ENCODE data around the gene NFIX. TPM values are rescaled to one million over a fixed set of nuclear protein-coding genes. Genes with fewer than 3 reads are reported as not detected.

The NFIX gene
- total and polyA plus RNA-seq, 2 of the 13 experiments (the other 11 are each of a cell fraction or from before 2014, with no cell fraction given) = 3.4 to 5.4 TPM

DNA sequence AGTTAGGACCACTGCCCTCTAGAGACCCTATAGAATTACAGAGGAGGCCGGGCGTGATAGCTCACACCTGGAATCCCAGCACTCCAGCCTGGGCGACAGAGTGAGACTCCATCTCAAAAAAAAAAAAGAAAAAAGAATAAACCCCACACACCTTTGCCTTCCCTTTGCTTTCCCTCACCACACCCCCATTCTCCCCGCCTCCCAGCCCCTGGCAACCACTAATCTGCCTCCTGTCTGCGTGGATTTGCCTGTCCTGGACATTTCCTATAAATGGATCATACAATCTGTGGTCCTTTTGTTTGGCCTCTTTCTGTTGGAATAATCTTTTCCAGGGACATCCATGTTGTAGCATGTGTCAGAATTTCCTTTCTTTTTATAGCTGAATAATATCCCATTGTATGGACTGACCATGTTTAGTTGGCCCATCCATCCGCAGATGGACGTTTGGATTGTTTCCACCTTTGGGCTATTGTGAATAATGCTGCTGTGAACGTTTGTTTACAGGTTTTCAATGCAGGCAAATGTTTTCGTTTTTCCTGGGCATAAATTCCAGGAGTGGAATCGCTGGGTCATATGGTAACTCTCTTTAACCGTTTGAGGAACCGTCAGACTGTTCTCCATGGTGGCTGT, 138.1 kb downstream of the NFIX start:
- Histone ChIP-seq H3K4me1 (ENCODE audit: insufficient read depth, low read length) (peaks cover 27% of the 10 kb centered on the region), H3K79me2 (ENCODE audit: insufficient read depth, low read length) (peaks cover 46% of the 10 kb centered on the region), H3K4me3 (replicated peaks in 1 of 3; ENCODE audit: insufficient read depth in 1 of 3, low read depth in 2 of 3, low read length in 3 of 3) (no peak overlapping the region), H3K9me3 (ENCODE audit: low read length) (no peaks in the 10 kb centered on the region), H3K9ac (ENCODE audit: insufficient read depth, low read depth, low read length) (no peak overlapping the region), H3K36me3 (replicated peaks in 1 of 2; ENCODE audit: control insufficient read depth in 1 of 2, insufficient read depth in 2 of 2, low read length in 2 of 2) (peaks cover 23 to 61% of the 10 kb centered on the region in 2 experiments; a peak in 4 of 5 replicates), H3K27me3 (ENCODE audit: control insufficient read depth in 1 of 2, insufficient read depth in 2 of 2, low read length in 2 of 2) (no peaks in the 10 kb centered on the region), H2AFZ (ENCODE audit: low read length) (no peak overlapping the region), H3K4me2 (ENCODE audit: low read depth, low read length) (no peak overlapping the region), H4K20me1 (ENCODE audit: insufficient read depth, low read length) (peaks cover 4% of the 10 kb centered on the region), H3K27ac (ENCODE audit: extremely low read length, insufficient read depth, low read length) (no peak overlapping the region)
- POLR2A ChIA-PET = interaction anchor here (1.6 kb wide), 1 partner anchor 16 kb away, joined by 6 read pairs; the partner anchor contains the start of gene NACC1
- WGBS (ENCODE audit: low lambda C conversion rate) = 91% methylated on average over 12 of the region's 12 CpGs
- TF ChIP-seq AHR (CRISPR knock-in tag; IDR thresholded peaks at IDR 0.05) = no peak
- no peak for ATAC-seq
- in situ Hi-C loops (cut with HindIII; ENCODE audit: extremely low pct_ligation_motif_present, low pct_unique_long_range_greater_than_20kb) = no loop called here
- DNase-seq (ENCODE audit: low spot score) = no peak
- no peak for FAIRE-seq
- intact Hi-C loops (cut with micrococcal nuclease; ENCODE audit: unreplicated experiment) = no loop called here
- BruUV-seq (replicated peaks) = no TSS peak
- CTCF ChIA-PET (ENCODE audit: low intra/inter-chr PET ratio, low total read pairs) = no interaction called here

DNA sequence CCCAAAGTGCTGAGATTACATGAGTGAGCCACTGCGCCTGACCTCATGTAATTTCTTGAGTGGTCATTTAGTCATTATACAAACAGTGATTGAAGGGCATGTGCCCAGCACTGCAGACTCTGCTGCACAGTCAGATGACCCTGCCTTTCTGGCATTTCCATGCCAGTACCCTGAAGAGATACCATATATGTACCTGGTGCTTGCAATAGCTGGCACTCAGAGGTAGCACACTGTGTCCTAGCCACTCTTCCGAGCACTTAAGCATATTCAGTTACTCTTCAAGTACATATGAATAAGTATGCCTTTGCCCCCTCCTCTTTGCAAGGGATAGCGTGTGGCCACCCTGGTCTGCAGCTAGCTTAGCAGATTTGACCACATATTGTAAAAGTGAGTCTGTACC, 139.4 kb downstream of the NFIX start:
- Histone ChIP-seq H3K4me3 (replicated peaks in 1 of 3; ENCODE audit: insufficient read depth in 1 of 3, low read depth in 2 of 3, low read length in 3 of 3) (no peak overlapping the region), H3K4me2 (ENCODE audit: low read depth, low read length) (no peak overlapping the region), H2AFZ (ENCODE audit: low read length) (no peak overlapping the region), H3K36me3 (replicated peaks in 1 of 2; ENCODE audit: control insufficient read depth in 1 of 2, insufficient read depth in 2 of 2, low read length in 2 of 2) (peaks cover 26 to 62% of the 10 kb centered on the region in 2 experiments; a peak in 4 of 5 replicates), H3K9me3 (ENCODE audit: low read length) (no peaks in the 10 kb centered on the region), H3K9ac (ENCODE audit: insufficient read depth, low read depth, low read length) (no peak overlapping the region), H3K4me1 (ENCODE audit: insufficient read depth, low read length) (peaks cover 14% of the 10 kb centered on the region), H3K27me3 (ENCODE audit: control insufficient read depth in 1 of 2, insufficient read depth in 2 of 2, low read length in 2 of 2) (no peaks in the 10 kb centered on the region), H3K27ac (ENCODE audit: extremely low read length, insufficient read depth, low read length) (no peak overlapping the region), H3K79me2 (ENCODE audit: insufficient read depth, low read length) (peaks cover 36% of the 10 kb centered on the region), H4K20me1 (ENCODE audit: insufficient read depth, low read length) (peaks cover under 1% of the 10 kb centered on the region)
- no peak for FAIRE-seq
- BruUV-seq (replicated peaks) = no TSS peak
- intact Hi-C loops (cut with micrococcal nuclease; ENCODE audit: unreplicated experiment) (no loop called here), in situ Hi-C loops (cut with HindIII; ENCODE audit: extremely low pct_ligation_motif_present, low pct_unique_long_range_greater_than_20kb) (no loop called here)
- ATAC-seq = no peak
- WGBS (ENCODE audit: low lambda C conversion rate) = 100% methylated on average over 3 of the region's 3 CpGs
- POLR2A ChIA-PET = no interaction called here
- no peak for DNase-seq (ENCODE audit: low spot score)
- CTCF ChIA-PET (ENCODE audit: low intra/inter-chr PET ratio, low total read pairs) = no interaction called here
- TF ChIP-seq RXRB (CRISPR knock-in tag; IDR thresholded peaks at IDR 0.05; ENCODE audit: borderline replicate concordance) = no peak
- no peak for TF ChIP-seq IRF2 (CRISPR knock-in tag; IDR thresholded peaks at IDR 0.05)
- TF ChIP-seq NFE2 (CRISPR knock-in tag; IDR thresholded peaks at IDR 0.05) = no peak
- TF ChIP-seq, protein P1, sequence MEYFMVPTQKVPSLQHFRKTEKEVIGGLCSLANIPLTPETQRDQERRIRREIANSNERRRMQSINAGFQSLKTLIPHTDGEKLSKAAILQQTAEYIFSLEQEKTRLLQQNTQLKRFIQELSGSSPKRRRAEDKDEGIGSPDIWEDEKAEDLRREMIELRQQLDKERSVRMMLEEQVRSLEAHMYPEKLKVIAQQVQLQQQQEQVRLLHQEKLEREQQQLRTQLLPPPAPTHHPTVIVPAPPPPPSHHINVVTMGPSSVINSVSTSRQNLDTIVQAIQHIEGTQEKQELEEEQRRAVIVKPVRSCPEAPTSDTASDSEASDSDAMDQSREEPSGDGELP (IDR thresholded peaks at IDR 0.05; ENCODE audit: borderline replicate concordance, low read depth) = no peak
- TF ChIP-seq, protein P2, sequence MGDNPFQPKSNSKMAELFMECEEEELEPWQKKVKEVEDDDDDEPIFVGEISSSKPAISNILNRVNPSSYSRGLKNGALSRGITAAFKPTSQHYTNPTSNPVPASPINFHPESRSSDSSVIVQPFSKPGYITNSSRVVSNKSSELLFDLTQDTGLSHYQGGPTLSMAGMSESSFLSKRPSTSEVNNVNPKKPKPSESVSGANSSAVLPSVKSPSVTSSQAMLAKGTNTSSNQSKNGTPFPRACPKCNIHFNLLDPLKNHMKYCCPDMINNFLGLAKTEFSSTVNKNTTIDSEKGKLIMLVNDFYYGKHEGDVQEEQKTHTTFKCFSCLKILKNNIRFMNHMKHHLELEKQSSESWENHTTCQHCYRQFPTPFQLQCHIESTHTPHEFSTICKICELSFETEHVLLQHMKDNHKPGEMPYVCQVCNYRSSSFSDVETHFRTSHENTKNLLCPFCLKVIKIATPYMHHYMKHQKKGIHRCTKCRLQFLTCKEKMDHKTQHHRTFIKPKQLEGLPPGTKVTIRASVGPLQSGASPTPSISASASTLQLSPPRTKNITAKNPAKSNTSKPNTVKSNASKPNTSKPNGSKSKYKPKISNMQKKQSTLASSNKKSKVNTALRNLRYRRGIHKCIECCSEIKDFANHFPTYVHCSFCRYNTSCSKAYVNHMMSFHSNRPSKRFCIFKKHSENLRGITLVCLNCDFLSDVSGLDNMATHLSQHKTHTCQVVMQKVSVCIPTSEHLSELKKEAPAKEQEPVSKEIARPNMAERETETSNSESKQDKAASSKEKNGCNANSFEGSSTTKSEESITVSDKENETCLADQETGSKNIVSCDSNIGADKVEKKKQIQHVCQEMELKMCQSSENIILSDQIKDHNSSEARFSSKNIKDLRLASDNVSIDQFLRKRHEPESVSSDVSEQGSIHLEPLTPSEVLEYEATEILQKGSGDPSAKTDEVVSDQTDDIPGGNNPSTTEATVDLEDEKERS (CRISPR knock-in tag; IDR thresholded peaks at IDR 0.05) = no peak
- TF ChIP-seq ZNF550 (CRISPR knock-in tag; IDR thresholded peaks at IDR 0.05; ENCODE audit: borderline replicate concordance) = no peak
- no peak for TF ChIP-seq ZNF775 (CRISPR knock-in tag; IDR thresholded peaks at IDR 0.05; ENCODE audit: borderline replicate concordance)
- no peak for TF ChIP-seq NFYC (CRISPR knock-in tag; IDR thresholded peaks at IDR 0.05)
- TF ChIP-seq ZFP36L1 (CRISPR knock-in tag; IDR thresholded peaks at IDR 0.05) = no peak
- no peak for TF ChIP-seq ZNF7 (CRISPR knock-in tag; IDR thresholded peaks at IDR 0.05)
- no peak for TF ChIP-seq AGO2 (optimal IDR thresholded peaks at IDR 0.05; ENCODE audit: low read depth, low read length)
- no peak for TF ChIP-seq MEF2D (CRISPR knock-in tag; IDR thresholded peaks at IDR 0.05)
- TF ChIP-seq SIN3A (IDR thresholded peaks at IDR 0.05; ENCODE audit: borderline replicate concordance, low read depth, low read length) = no peak
- no peak for TF ChIP-seq ZNF652 (CRISPR knock-in tag; IDR thresholded peaks at IDR 0.05; ENCODE audit: borderline replicate concordance, low read depth)
